ENCODE measurements around the gene FRAS1. TPM values are rescaled to one million over a fixed set of nuclear protein-coding genes. Genes with fewer than 3 reads are reported as not detected.
"Not testable (repeated sequence)": the region's sequence is repeated elsewhere in the genome, so short reads cannot be mapped to it uniquely, and the experiment has no call there.

Gene FRAS1
- total RNA-seq, 2 donors from 2014 or later = 0.17 TPM; not detected in 1

DNA sequence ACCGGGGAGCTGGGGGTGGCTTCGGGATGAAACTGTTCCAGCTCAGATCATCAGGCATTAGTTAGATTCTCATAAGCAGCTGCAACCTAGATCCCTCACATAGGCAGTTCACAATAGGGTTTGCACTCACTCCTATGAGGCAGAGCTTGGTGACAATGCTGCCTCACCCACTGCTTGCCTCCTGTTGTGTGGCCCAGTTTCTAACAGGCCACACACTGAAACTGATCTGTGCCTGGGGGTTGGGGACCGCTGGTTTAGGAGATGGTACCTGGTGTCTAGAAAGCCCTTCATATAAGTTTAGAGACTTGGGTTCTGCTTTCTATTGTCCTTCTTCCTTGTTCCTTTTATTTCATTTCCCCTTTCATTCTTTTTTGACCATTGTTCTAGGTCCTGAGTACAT lies 234.2 kb downstream of the FRAS1 start:
- Mint-ChIP-seq H3K9me3 (no peaks in the 10 kb centered on the region), H3K4me1 (ENCODE audit: low read depth in 2 of 2) (no peaks in the 10 kb centered on the region), H3K27me3 (peaks cover 0 to 6% of the 10 kb centered on the region in 2 donors), H3K36me3 (no peaks in the 10 kb centered on the region), H3K4me3 (no peak overlapping the region), H3K27ac (no peak overlapping the region)
- ATAC-seq (no peak), DNase-seq (ENCODE audit: low spot score) (no peak)

DNA sequence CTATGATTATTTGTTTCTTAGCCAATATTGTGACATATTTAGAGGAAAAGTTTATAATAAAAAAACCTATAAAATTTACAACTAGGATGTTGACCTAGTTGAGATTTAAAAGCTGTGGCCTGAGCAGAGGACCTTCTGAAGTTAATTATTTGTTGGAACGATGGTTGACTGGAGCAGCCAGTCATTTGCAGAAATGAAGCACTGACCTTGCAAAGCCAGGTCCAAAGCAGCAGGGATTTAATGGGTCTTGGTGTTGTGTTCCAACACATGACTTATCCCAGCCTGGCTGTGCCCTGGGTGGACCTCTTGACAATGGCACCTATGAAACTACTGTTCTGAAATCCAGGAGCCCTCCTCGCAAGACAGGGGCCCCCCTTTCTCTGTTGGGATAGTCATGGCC lies 235.2 kb downstream of the FRAS1 start:
- DNase-seq (ENCODE audit: low spot score) = no peak
- H3K36me3 Mint-ChIP-seq = no peaks in the 10 kb centered on the region
- peaks cover 0 to 9% of the 10 kb centered on the region in 2 donors for H3K27me3 Mint-ChIP-seq
- H3K4me1 Mint-ChIP-seq (ENCODE audit: low read depth in 2 of 2) = no peaks in the 10 kb centered on the region
- no peak overlapping the region for H3K27ac Mint-ChIP-seq
- H3K4me3 Mint-ChIP-seq = no peak overlapping the region
- H3K9me3 Mint-ChIP-seq = no peaks in the 10 kb centered on the region
- no peak for ATAC-seq

DNA sequence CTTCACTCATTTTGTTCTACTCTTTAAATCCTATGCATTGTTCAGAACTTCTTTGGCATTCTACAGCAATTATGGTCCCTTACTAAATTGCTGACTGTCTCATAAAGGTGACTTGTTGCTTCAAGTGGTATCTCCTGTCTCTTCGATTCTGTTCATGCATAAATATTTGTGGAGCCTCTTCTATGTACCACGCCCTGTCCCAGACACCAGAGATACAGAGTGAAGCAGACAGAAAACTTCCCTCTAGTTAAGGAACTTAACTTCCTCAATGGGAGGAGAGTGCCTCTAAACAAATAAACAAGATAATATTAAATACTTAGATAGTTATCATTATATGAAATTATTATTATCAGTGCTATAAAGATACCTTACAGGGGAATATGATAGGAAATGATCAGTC lies 235.7 kb downstream of the FRAS1 start:
- Mint-ChIP-seq H3K27me3 (peaks cover 0 to 9% of the 10 kb centered on the region in 2 donors), H3K27ac (no peak overlapping the region), H3K4me3 (no peak overlapping the region), H3K4me1 (ENCODE audit: low read depth in 2 of 2) (no peaks in the 10 kb centered on the region), H3K36me3 (no peaks in the 10 kb centered on the region), H3K9me3 (no peaks in the 10 kb centered on the region)
- ATAC-seq (no peak), DNase-seq (ENCODE audit: low spot score) (no peak)

DNA sequence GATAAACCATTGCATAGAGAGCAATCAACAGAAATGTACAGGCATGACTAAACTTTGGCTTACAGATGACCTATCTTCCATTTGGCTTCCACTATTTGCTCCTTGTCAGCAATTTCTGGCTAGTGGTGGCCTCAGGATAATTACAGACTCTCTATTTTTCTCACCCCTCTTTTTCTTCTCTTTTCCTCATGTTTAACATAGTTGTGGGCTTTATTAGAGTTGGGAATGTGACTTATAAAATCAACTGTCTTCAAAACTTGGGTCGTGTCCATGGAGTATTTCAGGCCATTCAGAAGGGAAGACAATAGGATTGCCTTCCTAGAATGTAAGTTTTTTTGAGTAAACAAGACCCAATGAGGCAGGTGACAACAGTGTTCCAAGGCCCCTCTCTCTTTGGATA lies 236.2 kb downstream of the FRAS1 start:
- H3K9me3 Mint-ChIP-seq = no peaks in the 10 kb centered on the region

DNA sequence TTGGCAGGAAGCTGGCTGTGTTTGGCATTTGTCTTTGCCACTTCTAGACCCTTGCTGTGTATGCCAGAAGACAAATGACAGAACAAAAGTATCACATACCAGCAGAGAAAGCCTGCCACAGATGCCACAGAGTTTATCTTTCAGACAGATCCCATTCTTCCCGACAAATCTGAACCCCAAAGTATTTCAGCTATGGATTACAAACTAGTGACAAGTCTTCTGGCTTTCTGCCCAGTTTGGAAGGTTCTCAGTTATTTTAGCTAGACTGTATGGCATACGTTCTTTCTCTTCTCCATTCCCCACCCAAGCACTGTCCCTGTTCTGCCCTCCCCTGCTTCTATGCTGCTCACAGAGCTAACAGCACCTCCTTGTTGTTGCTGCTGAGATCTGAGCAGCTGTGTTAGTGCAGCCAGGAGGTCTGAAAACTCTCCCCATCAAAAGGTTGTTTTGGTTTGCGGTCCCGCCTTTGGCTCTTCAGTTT lies 236.7 kb downstream of the FRAS1 start:
- H3K4me1 Mint-ChIP-seq (ENCODE audit: low read depth in 2 of 2) = no peaks in the 10 kb centered on the region
- no peaks in the 10 kb centered on the region for H3K9me3 Mint-ChIP-seq
- H3K27ac Mint-ChIP-seq = no peak overlapping the region
- H3K27me3 Mint-ChIP-seq = peaks cover 5 to 11% of the 10 kb centered on the region in 2 donors
- no peak for DNase-seq (ENCODE audit: low spot score)
- H3K4me3 Mint-ChIP-seq = no peak overlapping the region
- H3K36me3 Mint-ChIP-seq = no peaks in the 10 kb centered on the region
- ATAC-seq = no peak

More for the DNA sequence above, 236.2 kb downstream of the FRAS1 start:
- Mint-ChIP-seq H3K4me1 (ENCODE audit: low read depth in 2 of 2) (no peaks in the 10 kb centered on the region), H3K27ac (no peak overlapping the region), H3K27me3 (peaks cover 0 to 9% of the 10 kb centered on the region in 2 donors), H3K36me3 (no peaks in the 10 kb centered on the region), H3K4me3 (no peak overlapping the region)
- DNase-seq (ENCODE audit: low spot score) (no peak), ATAC-seq (no peak)

DNA sequence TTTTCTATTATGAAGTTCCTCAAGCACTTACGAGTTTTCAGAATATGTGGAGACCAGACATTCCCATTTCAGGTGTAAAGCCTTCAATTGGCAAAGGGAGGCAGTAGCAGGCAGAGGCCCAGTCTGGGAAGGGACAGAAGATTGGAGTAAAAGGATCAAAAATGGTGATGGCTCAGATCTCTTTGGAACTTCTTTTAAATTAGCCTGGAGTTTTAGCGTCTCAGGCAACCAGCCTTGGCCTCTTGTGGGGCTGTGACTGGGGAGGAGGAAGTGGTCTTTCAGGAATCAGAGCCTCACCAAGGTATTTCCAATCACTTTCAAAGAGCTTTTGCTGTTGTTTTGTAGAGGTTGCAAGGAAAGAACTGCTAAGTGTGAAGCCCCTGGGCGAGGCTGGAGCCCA lies 239.1 kb downstream of the FRAS1 start:
- H3K4me1 Mint-ChIP-seq (ENCODE audit: low read depth in 2 of 2) = no peaks in the 10 kb centered on the region
- H3K27me3 Mint-ChIP-seq = peaks cover 13 to 16% of the 10 kb centered on the region in 2 donors
- no peak for ATAC-seq
- H3K4me3 Mint-ChIP-seq = no peak overlapping the region
- no peak overlapping the region for H3K27ac Mint-ChIP-seq
- H3K9me3 Mint-ChIP-seq = no peaks in the 10 kb centered on the region
- no peaks in the 10 kb centered on the region for H3K36me3 Mint-ChIP-seq
- DNase-seq (ENCODE audit: low spot score) = no peak

DNA sequence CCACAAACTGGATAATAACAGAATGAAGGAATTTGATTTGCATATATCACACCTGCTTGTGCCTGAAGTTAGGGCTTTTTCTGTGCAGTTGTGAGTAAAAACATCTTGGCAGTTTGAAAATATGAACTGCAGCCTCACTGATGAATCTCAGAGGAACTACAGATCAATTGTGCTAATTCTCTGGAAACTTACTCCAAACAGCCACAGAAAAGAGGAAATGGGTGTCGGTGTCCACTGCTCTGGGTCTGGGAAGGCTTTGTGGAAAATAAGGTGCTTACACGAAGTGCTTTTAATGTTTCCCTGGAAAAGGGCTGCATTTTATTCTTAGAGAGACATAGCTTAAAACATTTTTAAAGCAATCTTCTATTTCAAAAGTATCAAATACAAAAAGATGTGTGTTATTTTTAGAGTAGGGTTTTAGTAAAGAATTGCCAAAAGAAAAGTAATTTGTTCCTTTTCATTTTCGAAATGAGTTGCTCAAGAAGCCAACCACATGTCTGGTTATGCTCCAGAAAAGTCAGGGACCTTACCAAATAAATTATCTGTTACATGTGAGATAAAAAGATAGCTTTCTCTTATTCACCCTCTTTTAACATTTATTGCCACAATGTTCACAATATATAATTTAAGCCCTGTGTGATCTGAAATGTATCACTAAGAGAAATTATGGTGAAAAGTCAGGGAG lies 240.1 kb downstream of the FRAS1 start:
- Mint-ChIP-seq H3K36me3 (no peaks in the 10 kb centered on the region), H3K27me3 (peaks cover 13 to 16% of the 10 kb centered on the region in 2 donors), H3K4me1 (ENCODE audit: low read depth in 2 of 2) (no peaks in the 10 kb centered on the region), H3K4me3 (no peak overlapping the region), H3K27ac (no peak overlapping the region), H3K9me3 (no peaks in the 10 kb centered on the region)
- no peak for ATAC-seq
- no peak for DNase-seq (ENCODE audit: low spot score)

DNA sequence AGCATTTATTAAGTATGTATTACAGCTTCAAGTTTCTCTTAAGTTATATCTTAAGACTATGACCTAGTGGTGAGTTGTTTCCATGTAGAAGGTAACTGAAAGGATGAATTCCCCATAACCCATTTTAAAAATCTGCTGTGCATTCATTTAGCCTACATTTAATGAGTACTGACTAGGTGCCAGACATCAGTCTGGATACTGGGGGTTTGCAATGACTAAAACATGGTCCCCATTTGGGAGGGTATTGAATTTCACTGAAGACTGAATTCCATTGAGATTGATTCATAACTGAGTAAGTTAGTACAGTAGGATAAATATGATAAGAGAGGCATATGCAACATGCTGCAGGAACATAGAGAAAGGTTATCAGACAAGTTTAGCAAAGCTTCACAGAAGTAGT lies 241.5 kb downstream of the FRAS1 start:
- peaks cover 13 to 16% of the 10 kb centered on the region in 2 donors for H3K27me3 Mint-ChIP-seq
- H3K4me3 Mint-ChIP-seq = no peak overlapping the region
- H3K4me1 Mint-ChIP-seq (ENCODE audit: low read depth in 2 of 2) = no peaks in the 10 kb centered on the region
- ATAC-seq = no peak
- no peak overlapping the region for H3K27ac Mint-ChIP-seq
- H3K36me3 Mint-ChIP-seq = no peaks in the 10 kb centered on the region
- no peaks in the 10 kb centered on the region for H3K9me3 Mint-ChIP-seq
- DNase-seq (ENCODE audit: low spot score) = no peak

DNA sequence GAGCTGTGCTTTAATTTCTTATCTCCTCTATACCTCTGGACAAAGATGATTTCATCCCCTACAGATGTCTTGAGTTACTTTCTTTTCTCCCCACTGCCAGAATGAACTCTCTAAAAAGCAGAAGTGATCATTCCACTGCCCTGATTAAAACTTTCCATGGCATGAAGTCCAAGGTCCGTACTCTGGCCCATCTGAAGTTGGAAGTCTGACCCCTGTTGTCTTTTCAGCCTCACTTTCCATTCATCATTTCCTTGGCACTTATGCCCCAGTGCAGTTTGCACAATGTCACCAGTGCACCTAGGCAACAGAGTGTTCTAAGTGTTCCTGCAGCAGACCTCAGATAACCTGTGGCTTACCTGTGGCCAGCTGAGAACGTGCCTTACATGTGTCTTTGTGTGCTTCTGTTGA lies 242.4 kb downstream of the FRAS1 start:
- ATAC-seq (no peak), DNase-seq (ENCODE audit: low spot score) (no peak)
- no peaks in the 10 kb centered on the region for H3K36me3 Mint-ChIP-seq
- no peaks in the 10 kb centered on the region for H3K9me3 Mint-ChIP-seq
- H3K27me3 Mint-ChIP-seq = peaks cover 13 to 16% of the 10 kb centered on the region in 2 donors
- H3K4me3 Mint-ChIP-seq = no peak overlapping the region
- H3K27ac Mint-ChIP-seq = no peak overlapping the region
- no peaks in the 10 kb centered on the region for H3K4me1 Mint-ChIP-seq (ENCODE audit: low read depth in 2 of 2)

DNA sequence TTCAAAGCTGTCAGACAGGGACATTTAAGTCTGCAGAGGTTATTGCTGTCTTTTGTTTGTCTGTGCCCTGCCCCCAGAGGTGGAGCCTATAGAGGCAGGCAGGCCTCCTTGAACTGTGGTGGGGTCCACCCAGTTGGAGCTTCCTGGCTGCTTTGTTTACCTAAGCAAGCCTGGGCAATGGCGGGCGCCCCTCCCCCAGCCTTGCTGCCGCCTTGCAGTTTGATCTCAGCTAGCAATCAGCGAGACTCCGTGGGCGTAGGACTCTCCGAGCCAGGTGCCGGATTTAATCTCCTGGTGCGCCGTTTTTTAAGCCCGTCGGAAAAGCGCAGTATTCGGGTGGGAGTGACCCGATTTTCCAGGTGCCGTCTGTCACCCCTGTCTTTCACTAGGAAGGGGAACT lies 250.1 kb downstream of the FRAS1 start:
- not testable (repeated sequence) for H3K4me1 Mint-ChIP-seq (ENCODE audit: low read depth in 2 of 2); H3K36me3 Mint-ChIP-seq; DNase-seq (ENCODE audit: low spot score); H3K4me3 Mint-ChIP-seq; ATAC-seq; H3K27me3 Mint-ChIP-seq; H3K9me3 Mint-ChIP-seq; H3K27ac Mint-ChIP-seq

DNA sequence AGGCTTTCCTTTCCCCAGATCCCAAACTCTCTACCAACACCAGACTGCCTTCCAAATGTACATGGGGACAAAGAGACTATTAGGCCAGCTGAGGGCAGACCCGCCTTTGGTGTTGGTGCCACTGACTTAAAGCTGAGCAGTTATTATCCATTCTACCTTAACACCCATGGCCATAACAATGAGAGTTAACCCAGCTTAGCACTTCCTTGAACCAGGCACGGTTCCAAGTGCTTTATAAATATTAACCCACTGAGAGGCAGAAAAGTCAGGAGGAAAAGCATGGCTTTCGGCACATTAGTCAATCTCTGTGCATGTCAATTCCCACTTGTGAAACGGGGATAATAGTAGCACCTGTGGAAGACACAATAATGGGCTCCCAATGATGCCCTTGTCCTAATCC lies 251.4 kb downstream of the FRAS1 start:
- Mint-ChIP-seq H3K27me3 (peaks cover 3 to 9% of the 10 kb centered on the region in 2 donors), H3K9me3 (no peaks in the 10 kb centered on the region), H3K27ac (no peak overlapping the region), H3K36me3 (no peaks in the 10 kb centered on the region), H3K4me1 (ENCODE audit: low read depth in 2 of 2) (no peaks in the 10 kb centered on the region), H3K4me3 (no peak overlapping the region)
- DNase-seq (ENCODE audit: low spot score) (no peak), ATAC-seq (no peak)

DNA sequence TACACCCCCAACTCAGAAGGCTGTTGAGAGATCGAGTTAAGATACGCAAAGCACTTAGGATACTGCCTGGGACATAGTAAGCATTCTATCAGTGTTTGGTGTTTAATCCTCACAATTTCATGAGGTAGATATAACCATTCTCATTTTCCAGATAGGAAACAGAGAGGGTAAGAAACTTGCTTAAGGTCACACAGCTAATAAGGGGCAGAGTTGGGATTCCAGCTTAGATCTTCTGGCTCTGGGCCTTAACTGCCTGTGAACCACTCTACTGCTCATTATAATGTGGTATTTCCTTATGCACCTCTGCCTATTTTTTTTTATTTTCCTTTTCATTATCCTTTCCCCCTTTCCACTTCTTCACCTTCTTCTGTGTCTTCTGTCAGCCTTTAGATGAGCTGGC lies 252.2 kb downstream of the FRAS1 start:
- Mint-ChIP-seq H3K27me3 (peaks cover 3 to 17% of the 10 kb centered on the region in 2 donors), H3K27ac (no peak overlapping the region), H3K36me3 (no peaks in the 10 kb centered on the region), H3K9me3 (no peaks in the 10 kb centered on the region), H3K4me3 (no peak overlapping the region), H3K4me1 (ENCODE audit: low read depth in 2 of 2) (no peaks in the 10 kb centered on the region)
- ATAC-seq (no peak), DNase-seq (ENCODE audit: low spot score) (no peak)

DNA sequence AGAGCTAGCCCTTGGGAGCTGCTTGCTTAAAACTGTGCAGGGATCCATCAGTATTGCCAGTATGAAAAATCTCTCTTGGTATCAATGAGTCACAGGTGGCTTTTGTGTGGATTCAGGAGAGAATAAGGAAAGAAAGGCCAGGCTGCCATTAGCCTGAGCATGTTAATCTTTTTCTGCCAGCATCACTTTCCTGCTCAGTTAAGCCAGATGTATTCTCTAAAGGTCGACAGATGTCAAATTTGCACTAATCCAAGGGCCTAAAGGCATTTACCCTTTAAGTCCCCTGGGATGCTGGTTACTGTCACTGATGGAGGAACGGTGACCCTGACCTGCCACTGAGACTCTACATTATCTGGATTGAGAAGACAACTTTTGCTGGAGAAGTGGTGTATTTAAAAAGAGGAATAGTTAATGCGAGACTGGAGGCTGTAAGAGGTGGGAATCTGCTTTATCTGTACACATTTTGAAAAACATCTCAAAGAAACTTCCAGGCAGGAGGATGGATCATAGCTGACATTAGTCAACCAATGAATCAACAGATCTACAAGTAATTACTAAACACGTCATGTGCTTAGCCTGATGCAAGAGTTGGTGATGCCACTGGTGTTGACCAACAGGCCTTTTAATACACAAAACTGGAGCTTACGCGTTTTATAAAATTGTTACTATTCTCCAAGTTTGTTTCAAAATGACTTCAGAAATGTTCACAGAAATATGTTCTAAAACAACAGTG lies 253.1 kb downstream of the FRAS1 start:
- Mint-ChIP-seq H3K27me3 (peaks cover 3 to 21% of the 10 kb centered on the region in 2 donors), H3K36me3 (no peaks in the 10 kb centered on the region), H3K4me1 (ENCODE audit: low read depth in 2 of 2) (no peaks in the 10 kb centered on the region), H3K9me3 (no peaks in the 10 kb centered on the region), H3K4me3 (no peak overlapping the region), H3K27ac (no peak overlapping the region)
- DNase-seq (ENCODE audit: low spot score) = no peak
- no peak for ATAC-seq

DNA sequence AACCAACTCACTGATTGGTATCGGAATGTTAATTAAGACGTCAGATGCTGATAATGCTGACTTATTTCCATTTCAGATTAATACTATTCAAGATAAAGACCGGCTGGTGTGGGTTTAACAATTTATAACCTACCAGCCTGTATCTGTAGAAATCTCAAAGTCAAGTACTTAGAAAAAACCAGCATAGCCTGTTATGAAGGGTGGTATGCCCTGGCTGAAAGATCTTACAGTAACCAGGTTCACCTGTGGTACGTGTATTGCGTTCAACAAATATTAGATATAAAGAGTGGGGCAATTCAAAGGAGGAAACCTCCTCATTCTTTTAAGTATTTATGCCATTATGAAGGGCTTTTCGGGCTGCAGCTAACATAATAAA lies 253.6 kb downstream of the FRAS1 start:
- no peaks in the 10 kb centered on the region for H3K36me3 Mint-ChIP-seq
- H3K4me1 Mint-ChIP-seq (ENCODE audit: low read depth in 2 of 2) = no peaks in the 10 kb centered on the region
- H3K4me3 Mint-ChIP-seq = no peak overlapping the region
- peaks cover 3 to 21% of the 10 kb centered on the region in 2 donors for H3K27me3 Mint-ChIP-seq
- DNase-seq (ENCODE audit: low spot score) (no peak), ATAC-seq (no peak)
- no peaks in the 10 kb centered on the region for H3K9me3 Mint-ChIP-seq
- no peak overlapping the region for H3K27ac Mint-ChIP-seq
